ENCODE data around the gene SRC. TPM values are rescaled to one million over a fixed set of nuclear protein-coding genes. Genes with fewer than 3 reads are reported as not detected.

SRC gene
- total RNA-seq, 4 donors from 2014 or later: 18.8 to 39.5 (median 26.0) TPM

DNA sequence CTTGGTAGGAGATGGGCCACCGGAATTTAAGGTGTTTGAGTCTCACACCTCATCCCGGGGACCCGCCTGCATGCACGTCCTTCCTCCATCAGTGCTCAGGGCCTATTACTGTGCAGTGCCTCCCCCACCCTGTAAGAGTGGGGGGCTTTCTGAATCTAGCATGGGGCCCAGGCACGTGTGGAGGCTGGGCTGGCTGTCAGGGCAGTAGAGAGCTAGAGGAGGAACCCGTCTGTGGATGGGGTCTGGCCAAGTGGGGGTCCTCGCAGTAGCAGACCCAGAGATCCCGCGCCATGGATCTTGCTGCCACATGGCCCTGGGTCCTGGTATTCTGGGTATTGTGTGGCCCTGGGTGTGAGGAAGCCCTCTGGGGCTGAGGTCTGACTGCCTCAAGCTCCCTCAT is 42.9 kb downstream of the SRC start:
- TF ChIP-seq EP300 (IDR thresholded peaks at IDR 0.05): no peak
- TF ChIP-seq, protein P1, sequence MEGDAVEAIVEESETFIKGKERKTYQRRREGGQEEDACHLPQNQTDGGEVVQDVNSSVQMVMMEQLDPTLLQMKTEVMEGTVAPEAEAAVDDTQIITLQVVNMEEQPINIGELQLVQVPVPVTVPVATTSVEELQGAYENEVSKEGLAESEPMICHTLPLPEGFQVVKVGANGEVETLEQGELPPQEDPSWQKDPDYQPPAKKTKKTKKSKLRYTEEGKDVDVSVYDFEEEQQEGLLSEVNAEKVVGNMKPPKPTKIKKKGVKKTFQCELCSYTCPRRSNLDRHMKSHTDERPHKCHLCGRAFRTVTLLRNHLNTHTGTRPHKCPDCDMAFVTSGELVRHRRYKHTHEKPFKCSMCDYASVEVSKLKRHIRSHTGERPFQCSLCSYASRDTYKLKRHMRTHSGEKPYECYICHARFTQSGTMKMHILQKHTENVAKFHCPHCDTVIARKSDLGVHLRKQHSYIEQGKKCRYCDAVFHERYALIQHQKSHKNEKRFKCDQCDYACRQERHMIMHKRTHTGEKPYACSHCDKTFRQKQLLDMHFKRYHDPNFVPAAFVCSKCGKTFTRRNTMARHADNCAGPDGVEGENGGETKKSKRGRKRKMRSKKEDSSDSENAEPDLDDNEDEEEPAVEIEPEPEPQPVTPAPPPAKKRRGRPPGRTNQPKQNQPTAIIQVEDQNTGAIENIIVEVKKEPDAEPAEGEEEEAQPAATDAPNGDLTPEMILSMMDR (IDR thresholded peaks at IDR 0.05): no peak
- no peak for TF ChIP-seq POLR2A (IDR thresholded peaks at IDR 0.05)
- TF ChIP-seq POLR2AphosphoS5 (IDR thresholded peaks at IDR 0.05): no peak
- H3K4me1 ChIP-seq: peaks cover 16% of the 10 kb centered on the region
- no peak overlapping the region for H3K4me3 ChIP-seq
- H3K9me3 ChIP-seq: no peaks in the 10 kb centered on the region
- H3K36me3 ChIP-seq: peaks cover 39% of the 10 kb centered on the region
- peak in 1 of 2 donors; percentile 43 for DNase-seq (ENCODE audit: low spot score in 2 of 2)
- 86% methylated on average over 9 of the region's 9 CpGs for WGBS
- H3K27ac ChIP-seq: no peak overlapping the region
- no peaks in the 10 kb centered on the region for H3K27me3 ChIP-seq

DNA sequence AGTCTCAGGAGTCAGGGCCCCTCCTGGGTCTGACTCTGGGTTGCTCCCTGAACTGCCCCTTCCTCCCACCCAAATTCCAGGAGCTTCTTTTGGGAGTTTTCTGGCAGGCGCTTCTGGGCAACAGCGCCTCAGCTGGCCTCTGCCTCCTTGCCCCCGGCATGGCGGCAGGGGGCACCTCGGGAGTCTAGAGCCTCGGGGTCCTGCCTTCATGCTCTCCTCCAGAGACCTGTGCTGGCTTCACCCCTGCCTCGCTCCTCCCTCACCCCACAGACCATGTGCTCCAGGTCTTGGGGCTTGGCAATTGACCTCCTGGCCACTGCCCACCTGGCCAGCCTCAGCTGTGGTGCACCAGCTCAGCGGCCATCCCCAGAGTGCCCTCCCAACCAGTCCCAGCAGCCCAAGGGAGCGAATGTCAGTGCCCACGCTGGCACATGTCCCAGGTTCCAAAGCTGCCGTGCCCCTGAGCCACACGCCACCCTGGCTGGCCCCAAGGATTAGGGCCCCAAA is 43.4 kb downstream of the SRC start:
- Histone ChIP-seq H3K4me3 (no peak overlapping the region), H3K9me3 (no peaks in the 10 kb centered on the region), H3K27ac (no peak overlapping the region), H3K4me1 (peaks cover 12% of the 10 kb centered on the region), H3K36me3 (peaks cover 39% of the 10 kb centered on the region), H3K27me3 (no peaks in the 10 kb centered on the region)
- TF ChIP-seq POLR2A (IDR thresholded peaks at IDR 0.05): no peak
- TF ChIP-seq, protein P1 (IDR thresholded peaks at IDR 0.05): no peak
- no peak for TF ChIP-seq EP300 (IDR thresholded peaks at IDR 0.05)
- TF ChIP-seq POLR2AphosphoS5 (IDR thresholded peaks at IDR 0.05): no peak
- WGBS: 100% methylated on average over 1 of the region's 12 CpGs
- peak in 1 of 2 donors; percentile 57 for DNase-seq (ENCODE audit: low spot score in 2 of 2)

DNA sequence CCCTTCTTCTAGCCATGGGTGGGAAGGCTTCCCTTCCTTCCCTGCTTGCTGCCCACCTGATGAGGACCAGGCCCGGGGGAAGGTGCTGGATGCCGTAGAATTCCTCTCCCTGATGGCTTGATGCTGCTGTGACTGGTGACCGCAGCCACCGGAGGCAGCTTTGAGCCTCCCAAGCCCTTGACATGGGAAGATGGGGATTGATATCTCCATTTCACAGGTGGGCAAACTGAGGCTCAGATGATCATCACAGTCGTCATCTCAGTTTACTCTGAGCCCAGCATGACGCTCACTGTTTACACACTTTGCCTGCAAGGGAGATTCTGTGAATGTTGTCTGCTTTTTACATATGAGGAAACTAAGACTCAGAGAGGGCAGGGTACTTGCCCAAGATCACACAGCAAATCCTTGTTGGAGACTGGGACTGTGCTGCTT is 43.9 kb downstream of the SRC start:
- Histone ChIP-seq H3K4me1 (peaks cover 9% of the 10 kb centered on the region), H3K27ac (no peak overlapping the region), H3K36me3 (peaks cover 37% of the 10 kb centered on the region), H3K4me3 (no peak overlapping the region), H3K27me3 (no peaks in the 10 kb centered on the region), H3K9me3 (no peaks in the 10 kb centered on the region)
- 89% methylated on average over 6 of the region's 6 CpGs for WGBS
- TF ChIP-seq POLR2AphosphoS5 (IDR thresholded peaks at IDR 0.05): no peak
- TF ChIP-seq, protein P1 (IDR thresholded peaks at IDR 0.05): no peak
- no peak for TF ChIP-seq POLR2A (IDR thresholded peaks at IDR 0.05)
- TF ChIP-seq EP300 (IDR thresholded peaks at IDR 0.05): no peak
- DNase-seq (ENCODE audit: low spot score in 2 of 2): peak in 1 of 2 donors; percentile 38

DNA sequence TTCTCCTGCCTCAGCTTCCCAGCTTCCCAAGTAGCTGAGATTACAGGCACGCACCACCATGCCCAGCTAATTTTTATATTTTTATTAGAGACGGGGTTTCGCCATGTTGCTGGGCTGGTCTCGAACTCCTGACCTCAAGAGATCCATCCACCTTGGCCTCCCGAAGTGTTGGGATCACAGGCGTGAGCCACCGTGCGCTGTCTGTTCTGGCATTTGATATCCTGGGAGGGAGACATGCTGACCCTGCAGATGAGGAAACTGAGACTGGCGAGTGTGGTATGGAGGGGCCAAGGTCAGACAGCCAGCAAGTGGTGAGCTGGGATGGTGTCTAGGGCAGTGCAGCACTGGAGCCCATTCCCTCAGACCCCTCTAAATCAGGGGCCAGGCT is 44.6 kb downstream of the SRC start:
- TF ChIP-seq EP300 (IDR thresholded peaks at IDR 0.05) (no peak), POLR2A (IDR thresholded peaks at IDR 0.05) (no peak), POLR2AphosphoS5 (IDR thresholded peaks at IDR 0.05) (no peak)
- TF ChIP-seq, protein P1 (IDR thresholded peaks at IDR 0.05): no peak
- Histone ChIP-seq H3K27ac (no peak overlapping the region), H3K36me3 (peaks cover 35% of the 10 kb centered on the region), H3K4me1 (peaks cover 12% of the 10 kb centered on the region), H3K27me3 (no peaks in the 10 kb centered on the region), H3K9me3 (no peaks in the 10 kb centered on the region), H3K4me3 (no peak overlapping the region)
- 96% methylated on average over 9 of the region's 9 CpGs for WGBS
- peak in 1 of 2 donors; percentile 30 for DNase-seq (ENCODE audit: low spot score in 2 of 2)

DNA sequence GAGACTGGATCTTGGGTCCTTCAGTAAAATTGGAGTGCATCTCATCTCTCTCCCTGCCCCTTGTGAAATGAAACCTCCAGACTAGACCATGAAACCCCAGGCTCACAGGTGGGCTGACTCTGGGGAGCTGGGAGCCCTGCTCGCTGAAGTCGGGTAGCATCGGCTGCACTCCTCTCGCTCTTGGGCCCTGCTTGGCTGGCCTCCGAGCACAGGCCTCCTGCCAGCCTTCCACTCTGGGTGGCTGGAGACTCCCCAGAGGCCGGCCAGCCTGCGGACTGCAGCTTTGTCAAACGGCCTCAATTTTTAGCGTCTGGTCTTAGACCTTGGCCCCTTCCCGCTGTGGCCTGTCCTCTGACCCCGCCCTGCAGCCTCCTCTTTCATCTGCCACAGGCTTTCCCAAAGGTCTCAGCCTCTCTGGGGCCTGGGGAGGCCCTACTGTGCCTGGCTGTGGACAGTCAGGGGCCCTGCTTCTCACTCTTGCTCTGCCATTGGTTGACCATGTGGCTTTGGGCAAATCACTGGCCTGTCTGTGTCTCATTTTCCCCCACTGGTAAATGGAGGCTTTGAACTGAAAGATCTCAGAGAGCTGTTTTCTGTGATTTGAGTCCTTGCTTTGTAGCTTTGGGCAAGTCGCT is 45.1 kb downstream of the SRC start:
- 93% methylated on average over 3 of the region's 12 CpGs for WGBS
- H3K36me3 ChIP-seq: peaks cover 33% of the 10 kb centered on the region
- TF ChIP-seq EP300 (IDR thresholded peaks at IDR 0.05): no peak
- TF ChIP-seq, protein P1 (IDR thresholded peaks at IDR 0.05): no peak
- TF ChIP-seq POLR2AphosphoS5 (IDR thresholded peaks at IDR 0.05): no peak
- no peak for TF ChIP-seq POLR2A (IDR thresholded peaks at IDR 0.05)
- H3K9me3 ChIP-seq: no peaks in the 10 kb centered on the region
- H3K4me3 ChIP-seq: no peak overlapping the region
- peaks cover 17% of the 10 kb centered on the region for H3K4me1 ChIP-seq
- no peaks in the 10 kb centered on the region for H3K27me3 ChIP-seq
- H3K27ac ChIP-seq: no peak overlapping the region
- no peak for DNase-seq (ENCODE audit: low spot score in 2 of 2)

All from suprapubic skin (tissue), 4 donors.